Hippocampal formation (tissue), 2 donors: ENCODE results near the gene CYP27A1.

Experiments used
- DNase-seq, 2 donors: peaks; one replicate each; lab custom pipeline; 2025; lab: John Stamatoyannopoulos, UW

CYP27A1 gene

DNA sequence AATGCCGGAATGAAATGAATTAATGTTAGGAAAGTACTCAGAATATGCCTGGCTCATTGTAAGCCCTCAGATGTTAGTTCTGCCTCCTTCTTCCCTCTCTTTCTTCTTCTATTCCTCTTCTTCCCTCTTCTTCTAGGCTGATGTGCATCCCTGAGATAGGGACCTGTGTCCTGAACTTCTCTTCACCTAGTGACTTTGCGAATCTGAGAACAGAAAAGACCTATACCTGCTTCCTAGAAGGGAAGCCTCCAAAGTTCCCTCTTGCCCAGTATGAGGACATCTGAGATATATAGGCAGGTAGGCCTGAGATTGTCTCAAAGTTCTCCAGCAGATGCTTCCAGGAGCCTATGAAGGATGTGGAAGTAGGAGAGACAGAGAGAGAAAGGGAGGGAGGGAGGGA, 8.1 kb upstream of the CYP27A1 start:
- DNase-seq = no peak

DNA sequence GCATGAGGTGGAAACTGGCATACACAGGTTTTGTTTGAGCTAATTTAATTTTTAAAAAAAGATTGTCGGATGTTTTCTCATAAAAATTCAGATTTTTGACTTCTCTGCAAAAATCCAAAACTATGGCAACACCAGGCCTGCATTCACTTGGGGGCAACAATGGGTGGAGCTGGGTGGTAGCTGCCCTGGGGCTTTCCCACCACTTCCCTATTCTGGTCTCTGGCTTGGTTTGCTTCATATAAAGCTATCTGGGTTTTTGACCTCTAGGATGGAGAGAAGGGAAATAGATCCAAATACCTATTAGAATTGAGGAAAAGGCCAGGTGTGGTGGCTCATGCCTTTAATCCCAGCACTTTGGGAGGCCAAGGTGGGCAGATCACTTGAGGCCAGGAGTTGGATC, 5.5 kb upstream of the CYP27A1 start:
- DNase-seq = no peak

- no peak for DNase-seq
Observed at GRCh38 chr2:218777276-218777990, 4.5 kb upstream of the CYP27A1 start.

GRCh38 chr2:218780046-218780445, 1.9 kb upstream of the CYP27A1 start:
- DNase-seq = no peak

DNA sequence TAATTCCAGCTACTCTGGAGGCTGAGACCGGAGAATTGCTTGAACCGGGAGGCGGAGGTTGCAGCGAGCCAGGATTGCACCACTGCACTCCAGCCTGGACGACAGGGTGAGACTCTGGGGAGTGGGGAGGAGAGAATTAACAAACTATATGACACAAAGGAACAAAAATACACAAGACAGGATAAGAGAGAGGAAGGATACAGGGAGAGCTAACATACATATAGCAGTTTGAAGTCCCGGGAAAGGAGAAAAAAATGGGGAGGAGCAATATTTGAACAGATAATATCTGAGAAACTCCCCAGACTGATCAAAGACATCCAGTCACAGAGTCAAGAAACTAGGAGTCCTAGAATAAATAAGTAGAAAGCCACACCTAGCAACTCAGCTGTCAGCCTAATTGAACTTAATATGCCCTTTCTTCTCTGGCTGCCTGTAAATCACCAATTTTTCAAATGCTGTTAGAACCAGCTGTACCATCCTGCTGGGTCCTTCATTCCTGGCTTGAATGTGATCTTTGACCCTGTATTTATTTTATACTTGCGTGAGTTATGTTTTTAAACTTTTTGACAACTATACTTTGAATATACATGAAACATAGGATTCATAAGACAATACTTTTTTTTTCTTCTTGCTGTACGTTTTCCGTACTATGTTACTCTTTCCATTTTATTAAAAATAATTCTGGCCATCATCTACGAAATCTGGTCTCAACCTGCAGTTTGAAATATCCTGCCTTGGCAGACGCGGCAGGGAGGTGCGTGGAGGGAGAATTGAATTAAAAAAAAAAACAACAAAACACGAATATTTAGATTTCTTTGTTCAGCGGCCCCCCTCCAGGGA, 876 bp upstream of the CYP27A1 start:
- no peak for DNase-seq

DNA sequence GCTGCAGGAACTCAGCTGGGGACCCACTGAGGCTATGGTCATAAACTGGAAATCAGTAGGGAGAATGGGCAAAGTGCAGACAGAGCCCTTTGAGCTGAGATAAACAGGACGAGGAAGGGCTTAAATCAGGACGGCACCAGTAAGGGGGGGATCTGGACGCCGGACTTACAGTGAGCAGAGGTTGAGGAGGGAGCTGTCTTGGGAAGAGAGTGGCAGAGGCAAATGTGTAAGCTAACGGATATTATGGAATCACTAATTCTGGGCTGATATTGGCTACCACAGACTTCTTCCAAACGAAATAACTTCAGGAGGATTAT, 539 bp downstream of the CYP27A1 start:
- no peak for DNase-seq

DNA sequence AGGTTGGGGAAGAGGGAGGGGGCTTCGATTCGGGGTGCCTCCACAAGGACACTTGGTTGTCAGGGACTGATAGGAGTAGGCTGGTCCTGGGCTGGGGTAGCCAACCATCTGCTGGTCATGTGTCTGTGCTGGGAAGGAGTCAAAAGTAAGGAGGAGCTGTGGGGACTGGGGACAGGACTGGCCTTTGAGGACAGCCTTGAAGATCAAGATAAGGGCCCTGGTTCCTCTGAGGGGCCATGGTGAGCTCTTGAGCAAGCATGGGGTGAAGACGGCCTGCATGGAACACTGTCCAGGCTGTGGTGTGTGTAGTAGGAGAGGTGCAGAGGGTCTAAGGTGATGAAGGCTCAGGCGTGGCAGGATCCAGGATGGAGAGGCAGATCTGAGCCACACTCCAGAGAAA, 1.7 kb downstream of the CYP27A1 start:
- no peak for DNase-seq

GRCh38 chr2:218785103-218785502, 3.2 kb downstream of the CYP27A1 start:
- no peak for DNase-seq

DNA sequence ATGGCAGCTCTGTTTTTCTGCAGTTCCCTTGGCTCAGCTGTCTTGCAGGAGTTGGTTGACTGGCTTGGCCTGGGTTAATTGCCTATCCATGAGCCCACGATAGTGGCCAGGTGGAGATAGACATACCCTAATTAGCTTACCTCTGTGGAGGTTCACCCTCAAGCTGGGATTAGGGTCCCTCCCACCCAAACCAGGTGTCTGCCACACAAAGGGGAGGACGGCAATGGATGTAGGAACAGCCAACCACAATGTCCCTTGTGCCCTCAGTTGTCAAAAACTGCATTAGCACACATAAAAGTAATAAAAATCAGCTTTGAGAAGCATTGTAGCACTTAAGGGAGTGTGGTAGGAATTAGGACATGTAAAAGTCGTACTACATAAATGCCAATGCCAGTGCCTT, 4.2 kb downstream of the CYP27A1 start:
- DNase-seq = no peak

- no peak for DNase-seq
Observed at GRCh38 chr2:218788529-218789255, 6.7 kb downstream of the CYP27A1 start.

GRCh38 chr2:218792433-218792832, 10.5 kb downstream of the CYP27A1 start:
- no peak for DNase-seq

DNA sequence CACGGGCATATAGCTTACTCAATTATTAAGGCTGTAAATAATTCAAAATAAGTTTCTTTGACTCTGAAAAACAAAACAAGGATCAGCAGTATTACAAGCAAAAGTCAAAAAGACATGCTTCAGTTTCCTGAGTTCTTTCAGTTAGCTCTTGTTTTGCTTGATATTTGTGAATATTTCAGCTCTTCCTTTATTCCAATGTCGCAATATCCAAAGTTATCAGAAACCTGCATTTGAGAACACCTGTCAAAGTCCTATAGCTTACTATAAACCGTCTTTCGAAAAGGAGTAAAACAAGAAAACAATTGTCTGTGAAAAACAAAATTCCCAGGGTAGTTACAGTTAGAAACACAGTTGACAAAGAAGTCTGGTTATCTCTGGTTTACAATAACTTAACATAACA, 14.7 kb downstream of the CYP27A1 start:
- DNase-seq = no peak

GRCh38 chr2:218798767-218799504, 17.0 kb downstream of the CYP27A1 start:
- no peak for DNase-seq

GRCh38 chr2:218799990-218800389, 18.0 kb downstream of the CYP27A1 start:
- no peak for DNase-seq

DNA sequence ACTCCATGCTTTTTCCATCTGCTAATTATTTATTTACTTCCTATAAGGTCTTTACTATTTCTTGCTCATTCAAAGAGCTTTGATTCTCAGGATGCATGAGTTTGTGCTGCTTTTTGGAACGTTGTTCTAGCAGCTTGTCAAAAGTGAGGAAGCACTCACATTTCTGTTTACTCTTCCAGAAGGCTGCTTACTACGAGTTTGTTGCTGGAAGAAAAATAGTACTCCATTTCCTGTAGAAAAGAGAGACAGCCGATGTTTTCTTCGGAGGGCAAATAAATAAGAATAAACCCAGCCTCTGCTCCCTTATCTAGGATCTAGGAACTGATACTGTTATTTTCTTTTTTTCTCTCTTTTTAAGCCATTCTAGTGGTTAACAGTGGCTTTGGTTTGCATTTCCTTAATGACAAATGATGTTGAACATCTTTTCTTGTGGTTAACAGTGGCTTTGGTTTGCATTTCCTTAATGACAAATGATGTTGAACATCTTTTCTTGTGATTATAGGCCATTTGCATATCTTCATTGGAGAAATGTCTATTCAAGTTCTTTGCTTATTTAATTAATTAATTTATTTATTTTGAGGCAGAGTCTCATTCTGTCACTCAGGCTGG, 20.5 kb downstream of the CYP27A1 start:
- DNase-seq = no peak

DNA sequence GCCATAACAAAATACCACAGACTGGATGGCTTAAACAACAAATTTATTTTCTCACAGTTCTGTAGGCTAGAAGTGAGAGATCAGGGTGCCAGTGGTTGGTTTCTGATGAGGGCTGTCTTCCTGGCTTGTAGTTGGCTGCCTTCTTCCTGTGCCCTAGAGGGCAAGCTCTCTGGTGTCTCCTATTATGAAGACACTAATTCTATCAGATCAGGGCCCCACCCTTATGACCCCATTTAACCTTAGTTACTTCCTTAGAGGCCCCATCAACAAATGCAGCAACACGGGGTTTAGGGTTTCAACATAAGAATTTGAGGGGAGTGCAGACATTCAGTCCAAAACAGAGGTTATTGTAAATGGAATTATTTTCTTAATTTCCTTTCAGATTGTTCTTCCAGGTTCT, 22.9 kb downstream of the CYP27A1 start:
- no peak for DNase-seq

DNA sequence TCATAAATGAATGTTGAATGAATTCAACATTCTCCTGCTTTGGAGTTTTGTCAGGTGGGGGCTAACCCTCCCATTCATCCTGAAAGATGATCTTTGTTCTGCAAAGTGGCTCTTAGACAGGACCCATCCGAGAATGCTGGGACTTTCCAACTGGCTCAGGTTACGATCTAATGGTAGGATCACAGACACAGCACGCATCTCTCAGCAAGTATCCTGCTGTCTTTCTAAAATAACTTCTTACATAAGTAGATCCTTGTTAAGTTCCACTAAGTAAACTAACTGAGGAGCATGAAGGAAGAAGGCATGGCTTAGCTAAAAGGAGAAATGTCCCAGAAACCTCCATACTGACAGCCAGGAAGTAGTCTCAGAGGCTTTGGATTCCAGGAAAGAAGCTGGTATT, 23.7 kb downstream of the CYP27A1 start:
- no peak for DNase-seq

DNA sequence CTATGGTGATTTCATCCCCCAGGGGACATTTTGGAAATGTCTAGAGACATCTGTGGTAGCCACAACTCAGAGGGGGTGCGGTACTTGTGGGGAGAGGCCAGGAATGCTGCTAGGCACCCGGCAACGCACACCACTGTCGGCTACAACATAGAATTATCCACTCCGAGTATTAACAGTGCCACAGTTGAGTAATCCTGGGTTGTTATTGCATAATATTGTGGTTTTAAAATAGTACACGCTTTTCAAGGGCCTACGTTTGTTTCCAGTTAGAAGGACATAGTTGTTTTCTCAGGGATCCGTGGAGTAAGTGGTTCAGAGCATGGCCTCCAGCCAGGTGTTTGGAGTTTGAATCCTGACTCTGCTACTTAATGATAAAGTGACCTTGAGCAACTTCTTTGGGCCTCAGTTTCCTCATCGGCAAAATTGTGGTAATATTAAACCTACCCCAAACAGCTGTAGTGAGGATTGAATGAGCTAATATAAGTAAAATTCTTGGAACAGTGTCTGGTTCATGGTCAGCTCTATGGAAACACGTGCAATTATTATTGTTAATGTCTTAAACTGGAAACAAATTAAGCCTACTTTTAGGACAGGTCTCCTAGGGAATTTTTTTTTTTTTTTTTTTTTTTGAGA, 24.5 kb downstream of the CYP27A1 start:
- DNase-seq = no peak

- DNase-seq = no peak
Observed at GRCh38 chr2:218807626-218808025, 25.7 kb downstream of the CYP27A1 start.

GRCh38 chr2:218809515-218809914, 27.6 kb downstream of the CYP27A1 start:
- no peak for DNase-seq

- no peak for DNase-seq
Observed at GRCh38 chr2:218810256-218810655, 28.3 kb downstream of the CYP27A1 start.
